ENCODE measurements around the gene TRAK2.

Gene TRAK2

GRCh38 chr2:201361078-201361733 is 90.1 kb downstream of the TRAK2 start:
- no peak for DNase-seq (ENCODE audit: low read depth)

DNA sequence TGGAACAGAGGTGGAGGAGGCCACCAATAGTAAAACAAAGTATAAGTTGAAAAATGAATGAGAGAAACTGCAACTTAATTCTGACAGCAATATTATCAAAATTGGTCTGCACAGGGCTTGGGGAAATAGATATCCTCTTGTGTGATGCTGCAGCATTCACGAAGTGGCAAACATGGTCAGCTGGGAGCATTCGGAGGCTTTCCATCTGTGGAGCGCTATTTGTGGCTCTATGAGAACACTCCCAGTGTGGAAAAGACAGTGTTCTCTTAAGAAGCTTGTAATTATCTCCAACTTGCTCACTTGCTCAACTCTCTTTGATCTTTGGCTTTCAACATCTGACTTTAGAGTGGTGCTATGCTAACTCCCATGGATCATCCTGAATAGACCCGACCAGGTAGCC is 91.0 kb downstream of the TRAK2 start:
- DNase-seq (ENCODE audit: low read depth) = no peak

DNA sequence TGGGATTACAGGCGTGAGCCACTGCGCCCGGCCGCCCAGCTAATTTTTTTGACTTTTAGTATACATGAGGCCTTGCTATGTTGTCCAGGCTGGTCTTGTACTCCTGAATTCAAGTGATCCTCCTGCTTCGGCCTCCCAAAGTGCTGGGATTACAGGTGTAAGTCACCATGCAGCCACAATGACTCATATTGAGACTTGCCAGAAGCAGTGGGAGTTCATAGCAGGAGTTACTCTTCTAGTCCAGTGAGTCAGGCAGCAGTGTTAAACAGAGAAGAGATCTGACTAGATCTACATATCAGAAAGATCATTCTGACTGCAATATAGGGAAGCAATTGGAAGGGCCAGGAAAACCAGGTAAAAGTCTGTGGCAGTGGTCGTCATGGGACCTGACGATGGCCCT is 92.6 kb downstream of the TRAK2 start:
- DNase-seq (ENCODE audit: low read depth) = no peak

DNA sequence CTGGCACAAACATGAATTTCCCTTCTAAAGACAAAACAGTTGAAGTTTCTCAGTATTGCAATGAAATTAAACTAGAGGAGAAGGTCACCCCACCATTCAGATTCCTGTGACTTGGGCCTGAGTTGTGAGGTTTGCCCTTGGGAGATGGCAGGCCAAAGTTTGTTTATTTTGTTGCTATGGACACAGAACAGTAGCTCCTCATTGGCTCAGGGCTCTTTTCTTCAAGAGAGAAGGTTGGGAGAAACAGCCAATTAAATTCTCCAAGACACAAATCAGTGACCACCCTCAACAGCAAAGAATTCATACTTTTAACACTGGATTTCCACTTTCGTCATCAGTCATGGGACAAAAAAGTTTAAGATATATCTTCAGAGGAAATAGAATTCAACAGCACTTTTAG is 94.0 kb downstream of the TRAK2 start, which contains the start of gene FLACC1:
FLACC1 (minus strand) TSS at position 125 of the 400 bp plus-strand sequence. CDS start 5,941 bp downstream, outside the sequence.
- no peak for DNase-seq (ENCODE audit: low read depth)

DNA sequence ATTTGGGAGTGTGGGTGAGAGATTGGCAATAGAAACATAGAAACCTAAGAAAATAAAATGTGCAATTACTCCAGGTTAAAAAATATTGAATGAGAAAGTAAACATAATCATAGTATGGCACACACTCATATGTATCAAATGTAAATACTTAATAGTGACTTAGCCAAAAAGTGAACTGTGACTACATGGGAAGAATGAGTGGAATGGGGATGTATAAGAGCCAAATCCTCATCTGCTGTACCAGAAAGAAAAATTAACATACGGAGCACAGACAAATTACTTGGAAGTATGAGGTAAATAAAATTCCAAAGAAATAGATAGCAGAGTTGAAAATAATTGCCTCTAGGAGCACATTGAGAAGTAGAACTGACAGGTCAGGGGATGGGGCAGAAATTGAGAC is 98.1 kb downstream of the TRAK2 start:
- no peak for DNase-seq (ENCODE audit: low read depth)

GRCh38 chr2:201350879-201351278 is 100.4 kb downstream of the TRAK2 start:
- no peak for DNase-seq (ENCODE audit: low read depth)

DNA sequence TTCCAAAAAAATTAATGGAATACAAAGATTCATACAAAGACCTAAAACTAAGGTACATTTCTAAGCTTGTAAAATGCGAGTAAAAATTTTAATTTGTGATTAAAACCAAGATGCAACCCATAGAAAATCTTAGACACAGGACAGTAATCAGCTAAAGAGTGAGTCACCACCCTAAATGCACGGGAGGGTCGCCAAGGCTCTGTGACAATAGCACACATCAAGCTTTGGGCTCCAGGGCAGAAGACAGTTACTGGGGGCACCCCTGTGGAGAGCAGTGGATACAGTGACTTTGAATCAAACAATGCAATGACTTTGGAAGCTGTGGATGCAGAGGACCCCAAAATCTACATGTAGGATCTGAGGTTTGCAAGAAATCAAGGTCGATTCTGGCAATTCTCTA is 101.7 kb downstream of the TRAK2 start:
- DNase-seq (ENCODE audit: low read depth) = no peak

GRCh38 chr2:201348758-201349157 is 102.5 kb downstream of the TRAK2 start:
- DNase-seq (ENCODE audit: low read depth) = no peak

- DNase-seq (ENCODE audit: low read depth) = no peak
Observed at GRCh38 chr2:201347138-201347537, 104.1 kb downstream of the TRAK2 start.

GRCh38 chr2:201345625-201346213 is 105.5 kb downstream of the TRAK2 start:
- DNase-seq (ENCODE audit: low read depth) = no peak

DNA sequence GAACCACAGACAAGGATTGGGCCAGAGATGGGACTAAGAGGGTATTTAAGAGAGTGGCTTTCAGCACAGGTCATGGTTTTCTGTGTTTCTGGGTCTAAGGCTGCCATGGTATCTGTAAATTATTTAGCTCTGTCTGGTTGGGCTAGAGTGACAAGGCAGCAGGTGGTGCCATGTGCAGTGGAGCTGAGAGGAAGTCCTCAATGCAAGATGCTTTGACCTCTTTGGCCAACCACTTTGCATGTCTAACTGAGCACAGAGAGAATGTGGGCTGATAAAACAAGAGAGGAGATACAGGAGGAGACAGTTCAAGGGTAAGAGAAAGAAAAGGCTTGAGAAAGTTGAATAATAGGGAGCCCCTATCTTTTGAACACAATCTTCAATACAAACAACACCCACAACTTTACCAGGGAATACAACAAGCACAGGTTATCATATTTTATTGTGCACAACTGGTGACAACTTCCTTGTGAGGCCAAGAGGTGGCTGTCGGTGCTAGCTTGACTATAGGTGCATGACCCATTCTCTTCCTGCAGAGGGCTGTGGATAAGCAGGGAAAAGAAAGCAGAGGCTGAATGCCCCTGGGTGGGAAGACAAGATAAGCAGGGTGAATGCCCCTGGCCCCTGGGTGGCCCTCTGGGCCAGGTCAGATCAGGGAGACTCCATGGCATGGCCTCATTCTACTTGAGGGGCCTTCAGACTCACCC is 106.4 kb downstream of the TRAK2 start:
- DNase-seq (ENCODE audit: low read depth) = no peak

- no peak for DNase-seq (ENCODE audit: low read depth)
Observed at GRCh38 chr2:201343559-201343958, 107.7 kb downstream of the TRAK2 start.

DNA sequence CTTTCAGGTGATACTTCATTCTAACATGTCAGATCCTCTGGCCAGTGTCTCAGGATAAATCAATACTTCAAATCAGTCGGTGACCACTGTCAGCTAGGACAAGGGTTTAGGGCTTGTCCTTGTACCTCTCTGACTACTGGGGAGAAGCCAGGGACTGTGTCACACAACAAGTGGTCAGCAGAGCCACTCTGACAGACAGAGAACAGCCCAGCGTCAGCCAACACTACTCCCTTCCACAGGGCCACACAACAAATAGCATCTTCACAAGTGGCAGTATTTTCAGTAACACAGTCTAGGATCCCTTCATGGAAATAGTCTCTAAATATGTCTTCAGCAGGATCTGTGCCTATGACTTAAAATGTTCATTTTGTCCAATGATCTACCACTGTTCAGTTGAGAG is 108.3 kb downstream of the TRAK2 start:
- DNase-seq (ENCODE audit: low read depth) = no peak

- no peak for DNase-seq (ENCODE audit: low read depth)
Observed at GRCh38 chr2:201329409-201329808, 121.8 kb downstream of the TRAK2 start.

- DNase-seq (ENCODE audit: low read depth) = no peak
Observed at GRCh38 chr2:201327678-201328077, 123.6 kb downstream of the TRAK2 start.

Data from T-helper 22 cell (primary cell).